ENCODE data around the gene RIMS1.

DNA sequence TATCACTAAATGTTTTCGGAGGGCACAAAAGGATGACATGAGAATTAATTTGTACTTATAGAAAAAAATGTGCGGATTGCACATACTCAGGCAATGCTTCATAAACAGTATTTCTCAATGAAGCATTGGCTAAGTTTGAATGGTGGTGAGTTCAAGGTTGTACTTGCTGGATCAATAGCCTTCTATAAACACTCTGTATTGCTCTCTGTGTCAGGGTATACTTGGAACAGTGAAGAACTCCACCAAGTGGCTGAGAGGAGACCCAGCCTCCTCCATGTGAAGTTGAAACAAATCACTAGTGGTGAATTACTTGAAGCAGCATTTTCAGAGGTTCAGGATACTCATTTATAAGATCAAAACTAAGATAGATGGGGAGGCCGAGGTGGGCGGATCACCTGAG, 360.6 kb downstream of the RIMS1 start:
- TF ChIP-seq, protein P1, sequence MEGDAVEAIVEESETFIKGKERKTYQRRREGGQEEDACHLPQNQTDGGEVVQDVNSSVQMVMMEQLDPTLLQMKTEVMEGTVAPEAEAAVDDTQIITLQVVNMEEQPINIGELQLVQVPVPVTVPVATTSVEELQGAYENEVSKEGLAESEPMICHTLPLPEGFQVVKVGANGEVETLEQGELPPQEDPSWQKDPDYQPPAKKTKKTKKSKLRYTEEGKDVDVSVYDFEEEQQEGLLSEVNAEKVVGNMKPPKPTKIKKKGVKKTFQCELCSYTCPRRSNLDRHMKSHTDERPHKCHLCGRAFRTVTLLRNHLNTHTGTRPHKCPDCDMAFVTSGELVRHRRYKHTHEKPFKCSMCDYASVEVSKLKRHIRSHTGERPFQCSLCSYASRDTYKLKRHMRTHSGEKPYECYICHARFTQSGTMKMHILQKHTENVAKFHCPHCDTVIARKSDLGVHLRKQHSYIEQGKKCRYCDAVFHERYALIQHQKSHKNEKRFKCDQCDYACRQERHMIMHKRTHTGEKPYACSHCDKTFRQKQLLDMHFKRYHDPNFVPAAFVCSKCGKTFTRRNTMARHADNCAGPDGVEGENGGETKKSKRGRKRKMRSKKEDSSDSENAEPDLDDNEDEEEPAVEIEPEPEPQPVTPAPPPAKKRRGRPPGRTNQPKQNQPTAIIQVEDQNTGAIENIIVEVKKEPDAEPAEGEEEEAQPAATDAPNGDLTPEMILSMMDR (IDR thresholded peaks at IDR 0.05): no peak
- no peak for TF ChIP-seq POLR2A (IDR thresholded peaks at IDR 0.05)

Measured in adrenal gland (tissue), 5 donors.